Skeletal muscle tissue (tissue), 4 donors: Measurements from ENCODE around the gene LRIT3. TPM values are rescaled to one million over a fixed set of nuclear protein-coding genes. Genes with fewer than 3 reads are reported as not detected.
"Not testable (repeated sequence)": the region's sequence is repeated elsewhere in the genome, so short reads cannot be mapped to it uniquely, and the experiment has no call there.

ENCODE experiments used
- H3K27ac ChIP-seq: one replicate; pipeline ENCODE4 v1.7.0; 2013; ENCODE audit warnings: mild to moderate bottlenecking, low read depth, low read length, inconsistent platforms
- H3K27me3 ChIP-seq, 3 donors: one replicate each; pipeline ENCODE4 v1.7.0; 2013; ENCODE audit warnings: low read length in 3 of 3; ENCODE audit not compliant: control insufficient read depth in 3 of 3, insufficient read depth in 3 of 3
- H3K36me3 ChIP-seq, 3 donors: one replicate each; pipeline ENCODE4 v1.7.0; 2013; ENCODE audit warnings: low read length in 3 of 3; ENCODE audit not compliant: control insufficient read depth in 3 of 3, insufficient read depth in 3 of 3
- H3K4me1 ChIP-seq, 3 donors: one replicate each; pipeline ENCODE4 v1.7.0; 2013; ENCODE audit warnings: low read length in 3 of 3, mild to moderate bottlenecking in 3 of 3; ENCODE audit not compliant: control insufficient read depth in 3 of 3, insufficient read depth in 3 of 3
- H3K4me3 ChIP-seq, 3 donors: one replicate each; pipeline ENCODE4 v1.7.0; 2013; ENCODE audit warnings: low read length in 3 of 3
- H3K9ac ChIP-seq, 3 donors: one replicate each; pipeline ENCODE4 v1.7.0; 2013; ENCODE audit warnings: low read length in 3 of 3, mild to moderate bottlenecking in 3 of 3, moderate library complexity in 2 of 3, low read depth in 1 of 3
- H3K9me3 ChIP-seq, 3 donors: one replicate each; pipeline ENCODE4 v1.7.0; 2013; ENCODE audit warnings: low read length in 3 of 3; ENCODE audit not compliant: control insufficient read depth in 3 of 3
- total RNA-seq: library from RNA; depleted of rRNA; stranded (reverse); fragments of >200 nt; gene quantifications from one replicate; pipeline ENCODE4 v1.2.3, GENCODE V29; 2014
- donor health status: Osteomylitis.

Gene LRIT3
- total RNA-seq, 1 donor from 2014 or later: under 0.01 TPM

DNA sequence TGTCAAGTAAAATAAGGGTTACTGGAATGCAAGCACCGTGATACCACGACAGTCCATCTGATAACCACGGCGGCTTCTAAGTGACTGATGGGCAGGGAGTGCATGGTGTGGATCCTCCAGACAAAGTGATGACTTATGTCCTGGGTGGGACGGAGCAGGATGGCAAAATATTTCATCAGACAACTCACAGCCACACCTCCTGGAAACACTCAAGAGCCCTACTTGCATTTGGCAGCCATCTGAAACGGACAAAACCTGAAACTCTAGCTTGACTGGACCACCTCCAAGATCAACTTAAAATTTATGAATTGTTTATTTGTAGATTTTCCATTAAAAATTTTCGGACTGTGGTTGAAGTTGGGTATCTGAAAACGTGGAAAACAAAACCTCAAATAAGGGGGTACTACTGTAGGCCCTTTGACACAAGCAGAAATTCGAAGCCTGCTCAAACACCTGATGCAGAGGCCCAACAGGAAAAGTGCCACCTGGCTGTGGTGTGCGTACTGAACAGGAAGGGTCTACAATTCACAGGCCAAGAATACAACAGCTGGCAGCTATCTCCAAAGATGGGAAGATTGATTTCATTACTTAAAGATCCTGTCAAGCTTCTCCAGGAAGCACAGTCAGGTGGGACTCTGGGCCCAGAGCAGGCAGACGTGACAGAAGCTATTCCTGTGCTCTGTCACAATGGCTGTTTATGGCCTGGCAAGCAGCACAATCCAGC, 26.0 kb downstream of the LRIT3 start:
- no peak overlapping the region for H3K9ac ChIP-seq
- H3K27ac ChIP-seq: no peak overlapping the region
- no peaks in the 10 kb centered on the region for H3K27me3 ChIP-seq
- peaks cover 0 to 4% (median 0%) of the 10 kb centered on the region in 3 donors for H3K36me3 ChIP-seq
- H3K9me3 ChIP-seq: no peaks in the 10 kb centered on the region
- H3K4me3 ChIP-seq: no peak overlapping the region
- peaks cover 3 to 15% (median 4%) of the 10 kb centered on the region in 3 donors for H3K4me1 ChIP-seq

DNA sequence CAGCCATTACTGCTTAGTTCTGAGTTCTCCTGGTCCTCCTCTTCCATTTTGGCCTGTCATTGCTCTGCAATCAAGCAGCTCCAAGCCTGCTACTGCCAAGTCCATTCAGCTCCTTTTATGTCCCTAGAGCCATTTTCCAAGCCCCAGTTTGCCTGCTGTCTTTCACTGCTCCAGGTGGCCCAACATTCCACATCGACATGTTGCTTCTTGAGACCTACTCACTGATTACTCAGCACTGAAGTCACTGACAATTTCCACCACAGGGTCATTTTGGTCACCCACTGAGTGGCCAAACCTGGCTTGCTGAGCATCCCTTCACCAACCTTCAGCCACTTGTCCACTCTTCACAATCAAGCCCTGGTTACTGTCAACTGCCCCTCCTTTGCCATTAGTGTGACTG, 27.2 kb downstream of the LRIT3 start:
- Histone ChIP-seq H3K36me3 (peaks cover 0 to 1% (median 0%) of the 10 kb centered on the region in 3 donors), H3K4me3 (no peak overlapping the region), H3K27me3 (no peaks in the 10 kb centered on the region), H3K4me1 (peaks cover 5 to 19% (median 6%) of the 10 kb centered on the region in 3 donors), H3K27ac (no peak overlapping the region), H3K9ac (no peak overlapping the region), H3K9me3 (no peaks in the 10 kb centered on the region)

DNA sequence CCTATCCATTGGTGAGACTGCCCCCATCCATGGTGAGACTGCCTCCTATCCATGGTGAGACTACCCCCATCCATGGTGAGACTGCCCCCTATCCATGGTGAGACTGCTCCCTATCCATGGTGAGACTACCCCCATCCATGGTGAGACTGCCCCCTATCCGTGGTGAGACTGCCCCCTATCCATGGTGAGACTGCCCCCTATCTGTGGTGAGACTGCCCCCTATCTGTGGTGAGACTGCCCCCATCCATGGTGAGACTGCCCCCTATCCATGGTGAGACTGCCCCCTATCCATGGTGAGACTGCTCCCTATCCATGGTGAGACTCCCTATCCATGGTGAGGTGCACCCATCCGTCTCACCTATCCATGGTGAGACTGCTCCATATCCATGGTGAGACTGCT, 27.6 kb downstream of the LRIT3 start:
- not testable (repeated sequence) for H3K9me3 ChIP-seq, H3K27me3 ChIP-seq, H3K36me3 ChIP-seq, H3K27ac ChIP-seq, H3K4me3 ChIP-seq, H3K9ac ChIP-seq
- peaks cover 5 to 19% (median 6%) of the 10 kb centered on the region in 3 donors for H3K4me1 ChIP-seq

- Histone ChIP-seq H3K27ac (peak overlapping the region; percentile 40), H3K4me1 (peaks cover 5 to 19% (median 6%) of the 10 kb centered on the region in 3 donors), H3K9me3 (no peaks in the 10 kb centered on the region), H3K4me3 (no peak overlapping the region), H3K27me3 (no peaks in the 10 kb centered on the region), H3K36me3 (no peaks in the 10 kb centered on the region), H3K9ac (no peak overlapping the region)
These were observed 28.8 kb downstream of the LRIT3 start for GRCh38 chr4:109876634-109877265.

DNA sequence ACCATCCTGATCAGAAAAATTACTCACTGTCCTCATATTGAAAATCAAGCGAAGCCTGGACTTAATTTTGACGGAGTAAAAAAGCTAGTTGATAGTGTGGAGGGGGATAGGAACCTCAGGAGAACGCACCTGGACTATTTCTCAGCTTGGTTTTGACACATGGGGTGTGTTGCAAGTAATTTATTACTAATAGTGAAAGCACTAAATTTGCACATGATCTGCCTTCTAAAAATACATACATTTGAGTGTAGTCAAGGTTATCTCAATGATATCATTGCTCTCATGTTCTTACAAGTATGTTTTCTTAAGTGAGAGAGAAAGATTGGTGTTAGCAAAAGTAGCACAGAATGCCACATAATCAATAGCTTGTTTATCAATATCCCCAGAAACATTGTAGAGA, 29.5 kb downstream of the LRIT3 start:
- H3K36me3 ChIP-seq: no peaks in the 10 kb centered on the region
- no peak overlapping the region for H3K9ac ChIP-seq
- peaks cover 5 to 16% (median 6%) of the 10 kb centered on the region in 3 donors for H3K4me1 ChIP-seq
- H3K27me3 ChIP-seq: no peaks in the 10 kb centered on the region
- H3K27ac ChIP-seq: peak overlapping the region; percentile 40
- H3K9me3 ChIP-seq: no peaks in the 10 kb centered on the region
- no peak overlapping the region for H3K4me3 ChIP-seq

DNA sequence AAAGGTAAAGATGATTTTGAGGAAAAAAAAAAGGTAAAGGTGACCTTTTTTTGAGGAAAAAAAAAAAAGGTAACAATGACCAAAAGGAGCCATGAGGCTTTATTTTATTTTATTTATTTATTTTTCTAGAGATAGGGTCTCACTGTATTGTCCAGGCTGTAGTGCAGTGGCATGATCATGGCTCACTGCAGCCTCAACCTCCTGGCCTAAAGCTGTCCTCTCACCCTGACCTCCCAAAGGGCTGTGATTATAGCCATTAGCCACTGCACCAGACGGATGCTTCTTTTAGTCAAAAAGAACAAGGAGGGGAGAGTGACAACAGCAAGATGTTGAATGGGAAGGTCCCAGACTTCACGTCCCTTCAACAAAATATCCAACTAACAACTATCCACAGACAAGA, 30.4 kb downstream of the LRIT3 start:
- Histone ChIP-seq H3K9me3 (no peaks in the 10 kb centered on the region), H3K9ac (no peak overlapping the region), H3K36me3 (no peaks in the 10 kb centered on the region), H3K4me3 (no peak overlapping the region), H3K27me3 (no peaks in the 10 kb centered on the region), H3K27ac (no peak overlapping the region), H3K4me1 (peaks cover 5 to 16% (median 6%) of the 10 kb centered on the region in 3 donors)

- peak overlapping the region; percentile 10 for H3K27ac ChIP-seq
- no peaks in the 10 kb centered on the region for H3K27me3 ChIP-seq
- H3K4me3 ChIP-seq: no peak overlapping the region
These were observed 31.2 kb downstream of the LRIT3 start for GRCh38 chr4:109879081-109879480.

DNA sequence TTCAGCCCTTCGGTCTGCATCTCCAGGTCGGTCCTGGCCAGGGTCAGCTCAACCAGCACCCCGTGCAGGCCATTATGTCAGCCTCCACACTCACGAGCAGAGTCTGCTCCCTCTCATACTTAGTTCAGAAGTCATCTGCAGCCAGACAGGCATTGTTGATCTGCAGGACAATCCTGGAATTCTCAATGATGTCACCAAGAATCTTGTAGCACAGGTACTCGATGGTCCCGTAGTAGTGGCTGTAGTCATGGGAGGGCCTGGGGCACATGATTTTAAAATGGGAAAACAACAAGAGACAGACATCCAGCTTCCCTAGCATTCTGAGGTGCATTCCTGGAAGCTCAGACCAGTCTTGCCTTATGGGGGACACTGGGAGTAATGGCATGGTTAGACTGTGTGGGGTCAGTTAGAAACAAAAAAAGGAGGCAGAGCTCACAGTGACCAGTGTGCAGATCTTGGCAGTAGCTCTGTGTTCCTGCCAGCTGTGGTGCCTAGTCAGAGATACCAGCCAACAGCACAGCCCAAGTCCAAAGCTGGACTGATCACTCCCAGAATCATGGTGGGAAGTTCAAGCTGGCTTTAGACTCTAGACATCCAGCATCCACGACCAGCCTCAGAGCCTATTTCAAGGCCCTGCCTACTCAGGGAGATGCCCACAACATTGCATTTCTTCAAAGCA, 31.9 kb downstream of the LRIT3 start:
- no peaks in the 10 kb centered on the region for H3K9me3 ChIP-seq
- no peaks in the 10 kb centered on the region for H3K27me3 ChIP-seq
- no peak overlapping the region for H3K4me3 ChIP-seq
- H3K36me3 ChIP-seq: no peaks in the 10 kb centered on the region
- H3K27ac ChIP-seq: no peak overlapping the region
- H3K4me1 ChIP-seq: peaks cover 2 to 9% (median 3%) of the 10 kb centered on the region in 3 donors
- H3K9ac ChIP-seq: no peak overlapping the region

More at GRCh38 chr4:109879081-109879480, 31.2 kb downstream of the LRIT3 start:
- H3K36me3 ChIP-seq: no peaks in the 10 kb centered on the region
- H3K9ac ChIP-seq: no peak overlapping the region
- H3K9me3 ChIP-seq: no peaks in the 10 kb centered on the region
- peaks cover 5 to 15% (median 6%) of the 10 kb centered on the region in 3 donors for H3K4me1 ChIP-seq

DNA sequence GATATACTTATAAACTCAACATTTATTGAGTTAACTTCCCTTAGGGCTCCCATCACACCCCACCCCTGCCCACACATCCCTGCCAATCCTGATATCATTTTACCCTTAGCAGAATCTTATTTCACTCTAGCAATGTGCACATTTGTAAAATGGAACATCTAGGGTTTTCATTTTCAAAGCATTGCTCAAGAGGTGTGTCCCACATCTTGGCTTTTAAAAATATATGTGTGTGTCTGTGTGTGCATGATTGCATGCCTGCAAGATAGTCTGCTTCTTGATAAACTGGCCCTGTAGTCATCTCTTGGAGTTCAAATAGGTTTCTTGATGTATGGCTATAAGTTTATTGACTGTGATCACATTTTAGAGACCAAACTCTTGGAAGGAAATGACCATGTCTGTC, 38.4 kb downstream of the LRIT3 start:
- no peak overlapping the region for H3K4me3 ChIP-seq
- H3K27me3 ChIP-seq: no peaks in the 10 kb centered on the region
- peak overlapping the region; percentile 25 for H3K27ac ChIP-seq
- H3K9ac ChIP-seq: no peak overlapping the region
- H3K4me1 ChIP-seq: peaks cover 5 to 13% (median 10%) of the 10 kb centered on the region in 3 donors
- H3K9me3 ChIP-seq: no peaks in the 10 kb centered on the region
- H3K36me3 ChIP-seq: no peaks in the 10 kb centered on the region

DNA sequence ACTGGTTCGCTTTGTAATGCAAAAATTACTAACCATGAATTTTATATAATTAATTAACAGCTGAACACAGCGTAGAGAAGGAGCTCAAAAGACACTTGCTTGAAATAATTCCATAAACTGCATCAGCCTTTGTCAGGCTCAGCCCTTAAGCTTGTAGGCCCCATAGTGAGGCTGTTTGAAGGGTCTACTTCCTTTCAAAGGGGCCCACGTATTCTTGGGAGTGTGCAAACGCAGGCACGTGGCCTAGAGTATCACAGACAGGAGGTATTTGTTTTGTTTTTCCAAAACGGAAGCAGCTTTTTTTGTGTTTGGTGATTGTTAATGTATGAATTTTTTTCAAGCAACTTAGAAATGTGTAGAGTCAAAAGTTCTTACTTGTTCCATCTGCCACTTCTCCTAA, 39.2 kb downstream of the LRIT3 start:
- H3K9ac ChIP-seq: no peak overlapping the region
- H3K27ac ChIP-seq: no peak overlapping the region
- no peaks in the 10 kb centered on the region for H3K27me3 ChIP-seq
- H3K4me3 ChIP-seq: no peak overlapping the region
- H3K4me1 ChIP-seq: peaks cover 5 to 13% (median 10%) of the 10 kb centered on the region in 3 donors
- no peaks in the 10 kb centered on the region for H3K36me3 ChIP-seq
- H3K9me3 ChIP-seq: no peaks in the 10 kb centered on the region
